Measurements from ENCODE around the gene KSR1.

The KSR1 gene

DNA sequence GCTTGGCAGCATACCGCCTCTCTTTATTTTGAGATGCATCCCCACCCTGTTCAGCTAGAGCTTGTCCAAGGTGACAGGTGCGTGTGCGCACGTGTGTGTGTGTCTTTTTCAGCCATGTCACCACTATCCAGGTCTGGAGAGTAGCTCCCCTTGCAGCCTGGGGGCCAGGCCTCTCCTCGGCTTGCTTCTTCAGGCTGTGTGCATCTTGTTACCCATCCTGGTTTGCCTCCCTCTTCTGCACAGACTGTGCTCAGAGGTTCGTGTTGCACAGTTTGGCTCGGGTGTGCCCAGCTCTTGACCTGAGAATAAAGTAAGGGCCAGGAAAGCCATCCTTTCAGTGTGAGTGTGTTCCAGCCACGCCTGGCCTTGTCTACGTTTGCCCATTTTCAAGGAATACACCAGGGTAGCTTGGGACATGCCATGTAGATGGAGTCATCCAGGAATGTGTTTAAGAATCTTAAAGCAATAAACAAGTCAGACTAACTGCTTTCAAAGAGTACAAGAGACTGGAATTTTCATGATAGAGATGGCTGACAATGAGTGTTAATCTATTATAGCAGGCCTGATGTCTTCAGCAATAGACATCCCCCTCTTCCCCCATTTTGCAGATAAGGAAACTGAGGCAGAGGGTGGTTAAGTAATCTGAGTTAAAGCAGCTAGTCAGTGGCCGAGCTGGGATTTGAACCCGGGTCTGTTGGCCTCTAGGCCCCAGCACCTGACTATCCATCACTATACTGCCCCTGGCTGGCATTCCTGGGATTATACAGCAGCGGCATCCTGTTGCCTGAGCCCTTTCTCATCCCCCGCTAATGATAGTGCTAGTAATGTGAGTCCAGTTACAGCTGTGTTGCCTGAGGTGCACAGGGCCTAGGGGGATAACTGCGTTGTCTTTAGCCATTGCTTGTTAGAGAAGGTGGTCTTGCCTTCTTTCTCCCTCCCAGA lies 77.9 kb downstream of the KSR1 start:
- no peak overlapping the region for H2BK120ac ChIP-seq (ENCODE audit: low read depth, low read length)
- H3K18ac ChIP-seq (ENCODE audit: low read length), result peak overlapping the region; percentile 22
- H3K23ac ChIP-seq (ENCODE audit: low read depth, low read length, poor library complexity), result no peak overlapping the region
- DNase-seq (ENCODE audit: low spot score), result no peak
- H3K27me3 ChIP-seq (ENCODE audit: control insufficient read depth in 3 of 3, insufficient read depth in 3 of 3, low read depth in 1 of 3, low read length in 3 of 3), result no peaks in the 10 kb centered on the region
- no peak overlapping the region for H2BK15ac ChIP-seq (ENCODE audit: low read length)
- no peak overlapping the region for H2AK5ac ChIP-seq (ENCODE audit: low read depth, low read length)
- no peaks in the 10 kb centered on the region for H3K36me3 ChIP-seq (replicated peaks in 1 of 2; ENCODE audit: control insufficient read depth in 2 of 2, insufficient read depth in 2 of 2, low read length in 2 of 2)
- no peak overlapping the region for H2BK12ac ChIP-seq (ENCODE audit: low read length)
- H2BK5ac ChIP-seq (ENCODE audit: low read length), result no peak overlapping the region
- H4K8ac ChIP-seq (ENCODE audit: low read depth, low read length), result no peak overlapping the region
- no peak overlapping the region for H3K4ac ChIP-seq (ENCODE audit: low read length)
- no peak overlapping the region for H3K4me3 ChIP-seq (ENCODE audit: low read length in 2 of 2)
- no peak overlapping the region for H3K27ac ChIP-seq (replicated peaks; ENCODE audit: low read length)
- no peak overlapping the region for H2AFZ ChIP-seq (ENCODE audit: low read length)
- no peaks in the 10 kb centered on the region for H3K9me3 ChIP-seq (replicated peaks in 1 of 2; ENCODE audit: control insufficient read depth in 2 of 2, insufficient read depth in 1 of 2, low read depth in 1 of 2, low read length in 2 of 2)
- H3K4me1 ChIP-seq (ENCODE audit: control insufficient read depth in 2 of 2, insufficient read depth in 1 of 2, low read depth in 1 of 2, low read length in 2 of 2), result peaks cover 9 to 11% of the 10 kb centered on the region in 2 donors
- H3K9ac ChIP-seq (ENCODE audit: low read depth, low read length, poor library complexity), result no peak overlapping the region
- no peak overlapping the region for H4K91ac ChIP-seq (ENCODE audit: low read depth, low read length, poor library complexity)
- no peak overlapping the region for H3K14ac ChIP-seq (ENCODE audit: low read length)
- peaks cover 3% of the 10 kb centered on the region for H3K79me1 ChIP-seq (ENCODE audit: low read depth, low read length)
- WGBS, 2 donors (ENCODE audit: extremely low coverage in 2 of 2, insufficient read length in 2 of 2, insufficient replicate concordance in 1 of 2), result no CpG with 5 or more reads among the region's 14 CpGs
- H3K4me2 ChIP-seq (ENCODE audit: insufficient read depth, low read length, poor library complexity, severe bottlenecking), result no peak overlapping the region

DNA sequence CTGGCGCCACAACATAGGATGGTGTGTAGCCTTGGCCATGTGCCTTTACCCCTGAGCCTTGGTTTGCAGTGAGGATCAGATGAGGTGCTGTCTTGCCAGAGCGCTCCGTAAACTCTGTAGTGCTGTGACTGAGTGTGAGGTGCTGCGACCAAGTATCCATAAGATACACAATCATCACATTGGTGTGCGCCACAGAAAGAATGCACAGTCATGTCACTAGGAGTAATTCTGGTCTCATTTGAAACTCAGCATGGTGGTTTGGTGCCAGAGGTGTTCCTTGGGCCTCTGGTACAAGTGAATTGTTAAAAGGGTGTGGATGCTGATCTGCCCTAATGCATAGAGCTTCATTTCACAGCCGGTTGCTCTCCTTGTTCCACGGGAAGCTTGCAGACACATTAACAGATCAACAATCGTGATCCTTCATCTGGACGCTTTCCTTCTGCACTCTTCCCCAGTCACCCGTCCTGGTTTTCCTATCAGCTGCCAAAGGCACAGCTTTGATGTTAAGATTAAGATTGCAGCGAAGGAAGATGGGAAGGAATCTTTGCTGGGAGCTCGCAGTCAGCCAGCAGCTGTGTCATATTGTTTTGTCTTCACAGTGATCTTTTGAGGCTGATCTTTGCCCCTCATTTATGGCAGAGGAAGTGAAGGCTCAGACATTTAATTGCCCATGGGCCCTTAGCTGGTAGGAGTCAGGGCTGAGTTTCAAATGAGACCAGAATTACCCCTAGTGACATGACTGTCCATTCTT lies 79.1 kb downstream of the KSR1 start:
- H3K9me3 ChIP-seq (replicated peaks in 1 of 2; ENCODE audit: control insufficient read depth in 2 of 2, insufficient read depth in 1 of 2, low read depth in 1 of 2, low read length in 2 of 2), result no peaks in the 10 kb centered on the region
- no peak overlapping the region for H3K9ac ChIP-seq (ENCODE audit: low read depth, low read length, poor library complexity)
- no peak overlapping the region for H3K4me3 ChIP-seq (ENCODE audit: low read length in 2 of 2)
- H2BK12ac ChIP-seq (ENCODE audit: low read length), result no peak overlapping the region
- H4K91ac ChIP-seq (ENCODE audit: low read depth, low read length, poor library complexity), result no peak overlapping the region
- no peak overlapping the region for H3K4me2 ChIP-seq (ENCODE audit: insufficient read depth, low read length, poor library complexity, severe bottlenecking)
- peaks cover 3% of the 10 kb centered on the region for H3K79me1 ChIP-seq (ENCODE audit: low read depth, low read length)
- no peak overlapping the region for H3K14ac ChIP-seq (ENCODE audit: low read length)
- H2BK15ac ChIP-seq (ENCODE audit: low read length), result no peak overlapping the region
- peaks cover 9 to 10% of the 10 kb centered on the region in 2 donors for H3K4me1 ChIP-seq (ENCODE audit: control insufficient read depth in 2 of 2, insufficient read depth in 1 of 2, low read depth in 1 of 2, low read length in 2 of 2)
- WGBS, 2 donors (ENCODE audit: extremely low coverage in 2 of 2, insufficient read length in 2 of 2, insufficient replicate concordance in 1 of 2), result no CpG with 5 or more reads among the region's 12 CpGs
- no peak overlapping the region for H4K8ac ChIP-seq (ENCODE audit: low read depth, low read length)
- H2AFZ ChIP-seq (ENCODE audit: low read length), result no peak overlapping the region
- no peaks in the 10 kb centered on the region for H3K27me3 ChIP-seq (ENCODE audit: control insufficient read depth in 3 of 3, insufficient read depth in 3 of 3, low read depth in 1 of 3, low read length in 3 of 3)
- no peak overlapping the region for H2BK5ac ChIP-seq (ENCODE audit: low read length)
- H3K4ac ChIP-seq (ENCODE audit: low read length), result no peak overlapping the region
- no peak for DNase-seq (ENCODE audit: low spot score)
- no peak overlapping the region for H2BK120ac ChIP-seq (ENCODE audit: low read depth, low read length)
- no peak overlapping the region for H3K27ac ChIP-seq (replicated peaks; ENCODE audit: low read length)
- H2AK5ac ChIP-seq (ENCODE audit: low read depth, low read length), result no peak overlapping the region
- H3K36me3 ChIP-seq (replicated peaks in 1 of 2; ENCODE audit: control insufficient read depth in 2 of 2, insufficient read depth in 2 of 2, low read length in 2 of 2), result no peaks in the 10 kb centered on the region
- no peak overlapping the region for H3K18ac ChIP-seq (ENCODE audit: low read length)
- no peak overlapping the region for H3K23ac ChIP-seq (ENCODE audit: low read depth, low read length, poor library complexity)

DNA sequence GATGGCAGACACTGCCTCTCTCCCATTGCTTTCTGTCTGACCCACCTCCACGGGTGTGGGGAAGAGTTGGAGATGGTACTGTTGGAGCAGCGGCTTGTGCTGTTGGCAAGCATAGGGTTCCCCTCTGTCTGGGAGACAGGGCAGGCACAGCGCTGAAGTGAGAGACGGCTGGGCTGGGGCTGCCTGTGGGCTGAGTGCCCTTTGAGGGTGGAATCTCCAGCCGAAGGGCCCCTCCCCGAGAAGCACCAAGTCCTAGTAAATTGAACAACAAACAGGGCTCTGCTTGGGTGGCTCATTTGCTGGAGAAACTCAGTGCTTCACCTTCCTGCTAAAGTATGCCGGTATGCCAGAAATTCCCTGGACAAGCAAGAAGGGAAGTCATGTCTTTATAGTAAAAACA lies 79.7 kb downstream of the KSR1 start:
- no peak overlapping the region for H2BK15ac ChIP-seq (ENCODE audit: low read length)
- H3K9me3 ChIP-seq (replicated peaks in 1 of 2; ENCODE audit: control insufficient read depth in 2 of 2, insufficient read depth in 1 of 2, low read depth in 1 of 2, low read length in 2 of 2), result no peaks in the 10 kb centered on the region
- H3K4me1 ChIP-seq (ENCODE audit: control insufficient read depth in 2 of 2, insufficient read depth in 1 of 2, low read depth in 1 of 2, low read length in 2 of 2), result peaks cover 9 to 10% of the 10 kb centered on the region in 2 donors
- no peaks in the 10 kb centered on the region for H3K27me3 ChIP-seq (ENCODE audit: control insufficient read depth in 3 of 3, insufficient read depth in 3 of 3, low read depth in 1 of 3, low read length in 3 of 3)
- peak overlapping the region; percentile 20 for H3K18ac ChIP-seq (ENCODE audit: low read length)
- H3K27ac ChIP-seq (replicated peaks; ENCODE audit: low read length), result no peak overlapping the region
- H3K9ac ChIP-seq (ENCODE audit: low read depth, low read length, poor library complexity), result no peak overlapping the region
- WGBS, 2 donors (ENCODE audit: extremely low coverage in 2 of 2, insufficient read length in 2 of 2, insufficient replicate concordance in 1 of 2), result no CpG with 5 or more reads among the region's 7 CpGs
- no peak overlapping the region for H3K4me2 ChIP-seq (ENCODE audit: insufficient read depth, low read length, poor library complexity, severe bottlenecking)
- no peak for DNase-seq (ENCODE audit: low spot score)
- H2AFZ ChIP-seq (ENCODE audit: low read length), result no peak overlapping the region
- H3K23ac ChIP-seq (ENCODE audit: low read depth, low read length, poor library complexity), result no peak overlapping the region
- H3K36me3 ChIP-seq (replicated peaks in 1 of 2; ENCODE audit: control insufficient read depth in 2 of 2, insufficient read depth in 2 of 2, low read length in 2 of 2), result no peaks in the 10 kb centered on the region
- H4K91ac ChIP-seq (ENCODE audit: low read depth, low read length, poor library complexity), result no peak overlapping the region
- no peak overlapping the region for H3K4me3 ChIP-seq (ENCODE audit: low read length in 2 of 2)
- no peak overlapping the region for H3K4ac ChIP-seq (ENCODE audit: low read length)
- H3K79me1 ChIP-seq (ENCODE audit: low read depth, low read length), result peaks cover 3% of the 10 kb centered on the region
- H2BK120ac ChIP-seq (ENCODE audit: low read depth, low read length), result no peak overlapping the region
- no peak overlapping the region for H2BK12ac ChIP-seq (ENCODE audit: low read length)
- H2BK5ac ChIP-seq (ENCODE audit: low read length), result no peak overlapping the region
- no peak overlapping the region for H3K14ac ChIP-seq (ENCODE audit: low read length)
- H2AK5ac ChIP-seq (ENCODE audit: low read depth, low read length), result no peak overlapping the region
- no peak overlapping the region for H4K8ac ChIP-seq (ENCODE audit: low read depth, low read length)

DNA sequence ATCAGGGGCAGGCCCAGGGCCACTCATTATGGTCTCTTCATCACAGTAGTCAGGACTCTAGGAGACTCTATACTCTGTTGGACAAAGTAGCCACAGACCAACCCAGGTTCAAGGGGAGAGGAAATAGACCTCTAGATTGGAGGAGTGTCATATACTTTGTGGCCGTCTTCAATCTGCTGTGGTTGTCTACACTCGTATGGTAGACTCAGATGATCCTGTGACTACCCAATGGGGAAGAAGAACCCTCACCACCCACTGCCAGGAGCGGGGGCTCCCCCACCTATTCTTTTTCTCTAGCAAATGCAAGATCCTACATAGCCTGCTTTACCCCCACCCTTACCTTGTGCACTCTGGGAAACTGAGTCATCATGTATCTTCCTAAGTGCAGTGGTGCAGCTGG lies 80.5 kb downstream of the KSR1 start:
- H3K18ac ChIP-seq (ENCODE audit: low read length), result no peak overlapping the region
- H3K9ac ChIP-seq (ENCODE audit: low read depth, low read length, poor library complexity), result no peak overlapping the region
- H2BK5ac ChIP-seq (ENCODE audit: low read length), result no peak overlapping the region
- no peak for DNase-seq (ENCODE audit: low spot score)
- no CpG with 5 or more reads among the region's 3 CpGs for WGBS, 2 donors (ENCODE audit: extremely low coverage in 2 of 2, insufficient read length in 2 of 2, insufficient replicate concordance in 1 of 2)
- no peak overlapping the region for H3K14ac ChIP-seq (ENCODE audit: low read length)
- H2AK5ac ChIP-seq (ENCODE audit: low read depth, low read length), result no peak overlapping the region
- no peak overlapping the region for H2BK120ac ChIP-seq (ENCODE audit: low read depth, low read length)
- H3K79me1 ChIP-seq (ENCODE audit: low read depth, low read length), result peaks cover 3% of the 10 kb centered on the region
- no peak overlapping the region for H2BK12ac ChIP-seq (ENCODE audit: low read length)
- no peak overlapping the region for H2BK15ac ChIP-seq (ENCODE audit: low read length)
- no peaks in the 10 kb centered on the region for H3K9me3 ChIP-seq (replicated peaks in 1 of 2; ENCODE audit: control insufficient read depth in 2 of 2, insufficient read depth in 1 of 2, low read depth in 1 of 2, low read length in 2 of 2)
- H3K23ac ChIP-seq (ENCODE audit: low read depth, low read length, poor library complexity), result no peak overlapping the region
- no peak overlapping the region for H3K4ac ChIP-seq (ENCODE audit: low read length)
- H2AFZ ChIP-seq (ENCODE audit: low read length), result no peak overlapping the region
- no peaks in the 10 kb centered on the region for H3K36me3 ChIP-seq (replicated peaks in 1 of 2; ENCODE audit: control insufficient read depth in 2 of 2, insufficient read depth in 2 of 2, low read length in 2 of 2)
- peaks cover 9 to 10% of the 10 kb centered on the region in 2 donors for H3K4me1 ChIP-seq (ENCODE audit: control insufficient read depth in 2 of 2, insufficient read depth in 1 of 2, low read depth in 1 of 2, low read length in 2 of 2)
- no peak overlapping the region for H3K27ac ChIP-seq (replicated peaks; ENCODE audit: low read length)
- no peak overlapping the region for H4K91ac ChIP-seq (ENCODE audit: low read depth, low read length, poor library complexity)
- H4K8ac ChIP-seq (ENCODE audit: low read depth, low read length), result no peak overlapping the region
- H3K4me3 ChIP-seq (ENCODE audit: low read length in 2 of 2), result no peak overlapping the region
- no peak overlapping the region for H3K4me2 ChIP-seq (ENCODE audit: insufficient read depth, low read length, poor library complexity, severe bottlenecking)
- H3K27me3 ChIP-seq (ENCODE audit: control insufficient read depth in 3 of 3, insufficient read depth in 3 of 3, low read depth in 1 of 3, low read length in 3 of 3), result no peaks in the 10 kb centered on the region
